GM18858 (cell line): ENCODE measurements around the gene TMPRSS6.

Experiments
- ATAC-seq: cut with Tn5 transposase; IDR thresholded peaks from one replicate; pipeline ENCODE4 v1.9.1; 2021; ENCODE audit not compliant: unreplicated experiment

TMPRSS6 gene

DNA sequence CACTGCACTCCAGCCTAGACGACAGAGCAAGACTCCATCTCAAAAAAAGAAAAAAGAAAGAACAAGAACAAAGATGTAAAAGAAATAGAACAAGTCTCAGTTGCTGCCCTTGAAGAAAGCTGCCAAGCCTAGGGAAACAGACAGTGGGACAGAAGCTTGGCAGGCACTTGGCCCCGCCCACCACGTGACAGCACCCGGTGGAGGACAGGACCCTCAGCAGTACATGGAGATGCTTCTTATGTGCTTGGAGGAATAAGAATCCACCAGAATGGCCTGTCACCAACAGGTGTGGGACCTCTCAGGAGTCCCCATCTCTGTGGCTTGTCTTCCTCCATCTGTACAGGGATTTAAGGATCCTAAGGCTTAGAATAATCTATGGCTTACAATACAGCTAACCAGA is 7.6 kb upstream of the TMPRSS6 start:
- no peak for ATAC-seq

DNA sequence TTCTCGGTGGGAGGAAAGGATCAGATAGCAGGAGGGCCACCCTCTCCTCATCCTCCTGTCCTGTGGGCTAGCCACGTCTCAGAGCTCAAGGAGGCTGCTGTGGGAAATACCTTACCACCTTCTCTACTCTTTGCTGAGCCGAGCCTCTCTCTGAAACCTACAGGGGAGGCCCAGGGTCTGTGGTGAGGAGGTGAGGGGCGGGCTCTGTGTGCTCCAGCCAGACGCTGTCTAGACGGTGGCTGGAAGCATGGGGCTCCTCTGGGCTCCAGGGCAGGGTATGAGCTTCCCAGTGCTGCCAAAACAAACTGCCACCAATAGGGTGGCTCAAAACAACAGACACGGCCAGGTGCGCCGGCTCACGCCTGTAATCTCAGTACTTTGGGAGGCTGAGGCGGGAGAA is 5.5 kb upstream of the TMPRSS6 start:
- ATAC-seq: no peak

DNA sequence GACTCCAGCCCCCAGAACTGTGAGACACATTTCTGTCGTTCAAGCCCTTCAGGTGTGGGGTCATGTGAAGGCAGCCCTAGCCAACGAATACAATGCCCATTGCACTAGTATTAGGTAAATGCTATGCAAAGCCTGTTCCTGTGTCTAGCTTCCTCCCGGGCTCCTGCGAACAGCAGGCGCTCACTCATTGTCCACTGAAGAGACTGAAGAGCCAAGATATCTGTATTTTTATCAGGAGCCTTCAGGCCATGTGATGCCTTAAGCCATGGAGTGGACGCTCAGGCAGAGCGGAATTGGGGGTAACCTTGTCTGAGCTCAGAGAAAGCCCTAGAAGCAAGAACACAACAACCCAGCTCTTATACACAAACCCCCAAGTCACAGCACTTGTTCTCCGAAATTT is 4.2 kb upstream of the TMPRSS6 start:
- no peak for ATAC-seq

DNA sequence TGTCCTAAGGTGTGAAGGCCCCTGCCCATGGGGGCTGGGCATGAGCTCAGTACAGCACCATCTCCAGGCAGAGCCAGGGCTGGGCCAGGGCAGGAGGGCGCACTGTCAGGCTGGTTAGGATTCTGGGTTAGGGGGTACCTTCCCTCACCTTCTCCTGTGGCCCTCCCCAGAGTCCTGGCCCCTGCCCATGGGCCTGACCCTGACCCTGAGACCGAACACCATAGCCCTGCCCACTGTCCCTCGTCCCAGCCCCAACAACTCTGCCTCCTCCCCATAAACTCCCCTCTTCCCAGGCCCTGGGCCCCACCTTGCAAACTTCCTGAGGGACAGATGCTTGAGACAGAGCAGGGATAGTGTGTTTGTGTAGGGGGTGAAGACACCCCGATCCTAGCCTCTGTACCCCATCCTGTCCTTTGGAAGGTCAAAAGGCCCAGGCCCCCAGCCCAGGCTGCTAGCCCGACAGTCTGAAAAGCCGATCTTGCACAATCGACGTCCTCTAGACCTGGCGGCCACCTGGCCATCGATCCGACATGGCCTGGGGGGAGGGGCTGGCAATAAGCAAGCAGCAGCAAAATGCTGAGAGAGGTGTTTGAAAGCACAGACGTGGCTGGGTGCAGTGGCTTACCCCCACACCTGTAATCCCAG is 2.7 kb upstream of the TMPRSS6 start:
- ATAC-seq: no peak

DNA sequence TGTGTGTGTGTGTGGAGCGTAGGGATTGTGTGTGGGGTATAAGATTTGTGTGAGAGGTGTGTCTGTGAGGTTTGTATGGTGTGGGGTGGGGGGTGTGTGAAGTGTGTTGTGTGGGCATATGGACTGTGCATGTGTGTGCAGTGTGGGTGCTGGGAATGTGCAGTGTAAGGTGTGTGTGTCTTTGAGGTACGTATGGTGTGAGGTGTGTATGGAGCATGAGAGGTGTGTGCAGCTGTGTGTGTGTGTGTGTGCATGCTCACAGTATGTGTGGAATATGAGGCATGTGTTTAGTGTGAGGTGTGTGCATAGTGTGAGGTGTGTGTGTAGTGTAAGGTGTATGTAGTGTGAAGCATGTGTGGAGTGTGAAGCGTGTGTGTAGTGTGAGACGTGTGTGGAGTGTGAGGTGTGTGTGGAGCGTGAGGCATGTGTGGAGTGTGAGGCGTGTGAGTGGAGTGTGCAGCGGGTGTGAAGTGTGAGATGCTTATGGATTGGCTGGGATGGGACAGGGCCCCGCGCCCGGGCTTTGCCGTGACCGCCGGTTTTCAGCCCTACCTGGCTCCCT is 1.7 kb upstream of the TMPRSS6 start:
- no peak for ATAC-seq

DNA sequence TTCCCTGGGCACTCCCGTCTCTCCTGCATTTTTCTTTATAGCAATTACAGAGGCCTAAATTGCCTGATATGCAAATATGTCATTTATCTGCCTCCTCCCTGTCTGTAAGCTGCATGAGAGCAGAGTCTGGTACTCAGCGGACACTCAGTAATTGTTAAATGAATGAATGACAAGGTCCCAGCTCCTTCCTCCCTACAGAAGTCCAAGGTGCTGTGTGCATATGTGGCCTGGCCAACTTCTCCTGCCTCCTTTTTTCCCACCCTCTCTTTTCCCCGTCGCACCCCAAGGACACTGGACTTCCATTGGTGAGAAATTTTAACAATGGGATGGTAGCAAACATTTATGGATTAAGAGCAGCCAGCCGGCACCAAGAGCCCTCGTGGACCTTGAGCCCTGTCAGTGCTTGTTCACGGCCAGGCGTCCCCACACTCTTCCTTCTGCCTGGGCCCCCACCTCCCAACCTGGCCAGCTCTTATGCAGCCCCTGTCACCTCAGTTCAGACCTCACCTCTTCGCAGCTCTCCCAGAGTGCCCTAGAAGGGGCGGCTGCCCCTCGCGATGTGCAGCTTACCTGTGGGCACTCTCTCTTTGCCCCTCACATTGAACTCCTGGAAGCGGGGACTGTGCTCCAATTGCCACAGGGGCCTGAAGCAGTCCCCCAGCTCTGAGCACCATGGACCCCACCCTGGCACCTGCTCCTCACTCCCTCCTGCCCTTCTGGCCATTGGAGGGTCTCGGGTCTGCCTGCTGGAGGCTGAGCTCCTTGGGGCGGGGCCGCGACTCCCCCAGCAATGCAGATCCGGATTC is 1.5 kb downstream of the TMPRSS6 start:
- no peak for ATAC-seq

DNA sequence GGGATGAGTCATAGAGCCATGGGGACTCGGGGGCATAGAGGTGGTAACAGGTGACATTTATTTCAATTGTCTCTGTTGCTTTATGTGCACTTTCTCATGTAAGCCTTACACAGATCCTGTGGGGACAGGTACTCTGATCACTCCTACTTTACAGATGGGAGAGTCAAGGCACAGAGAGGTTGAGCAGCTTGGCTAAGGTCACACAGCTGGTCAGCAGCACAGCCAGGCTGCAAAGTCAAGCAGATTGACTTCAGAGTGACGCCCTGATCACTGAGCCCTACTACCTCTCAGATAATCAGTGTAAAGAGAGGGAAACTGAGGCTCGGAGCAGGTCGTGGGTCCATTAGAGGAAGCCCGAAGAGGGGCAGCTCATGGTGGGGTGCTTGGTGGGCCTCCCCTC is 3.5 kb downstream of the TMPRSS6 start:
- no peak for ATAC-seq

DNA sequence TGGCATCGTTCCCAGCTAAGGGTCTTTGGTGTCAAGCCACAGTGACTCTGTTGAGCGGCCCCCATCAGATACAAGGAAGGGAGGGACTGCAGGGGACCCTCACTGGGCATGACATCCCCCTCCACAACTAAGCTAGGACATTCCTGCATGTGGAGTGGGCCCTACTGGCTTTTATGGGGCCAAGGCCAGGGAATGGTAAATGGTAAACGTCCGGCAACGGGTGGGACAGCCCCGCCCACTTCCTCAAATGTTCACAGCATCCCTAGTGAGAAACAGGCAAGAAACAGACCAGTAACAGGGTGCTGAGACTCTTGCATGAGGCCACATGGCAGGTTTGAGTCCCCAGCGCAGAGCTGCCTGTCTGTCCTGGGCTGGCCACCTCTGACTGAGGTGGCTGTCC is 4.4 kb downstream of the TMPRSS6 start:
- ATAC-seq: no peak

DNA sequence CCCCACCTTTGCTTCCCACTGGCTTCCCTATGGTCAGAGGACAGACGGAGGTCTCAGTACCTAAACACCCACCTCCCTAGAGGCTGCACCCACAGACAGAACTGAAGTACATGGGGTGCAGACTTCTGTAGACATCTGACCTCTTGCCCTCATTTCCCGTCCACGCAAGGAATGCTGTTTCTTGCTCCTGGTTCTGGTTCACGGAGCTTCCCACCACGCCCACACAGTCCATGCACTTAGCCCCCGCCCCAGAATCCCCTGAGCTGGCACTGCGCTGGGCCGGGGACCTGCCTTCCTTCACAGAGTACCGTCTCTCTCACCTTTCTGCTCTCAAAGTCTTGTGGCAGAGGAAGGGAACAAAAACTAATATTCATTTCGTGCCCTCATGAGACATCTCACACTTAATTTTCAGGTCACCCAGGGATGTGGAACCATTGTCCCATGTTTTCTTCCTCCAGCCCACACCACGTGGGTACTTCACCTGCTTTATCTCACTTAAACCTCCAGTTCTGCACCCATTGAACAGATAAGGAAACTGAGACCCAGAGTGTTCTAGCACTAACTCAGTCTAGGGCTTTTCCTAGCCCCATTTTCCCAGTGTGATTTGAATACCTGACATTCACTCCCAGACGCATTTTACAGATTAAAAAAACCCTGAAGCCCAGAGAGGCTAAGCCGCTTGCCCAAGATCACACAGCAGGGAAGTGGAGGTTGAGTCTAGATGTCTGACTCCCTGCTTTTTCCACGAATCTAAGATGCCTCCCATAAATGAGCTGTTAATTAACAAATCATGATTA is 5.7 kb downstream of the TMPRSS6 start:
- ATAC-seq: no peak

DNA sequence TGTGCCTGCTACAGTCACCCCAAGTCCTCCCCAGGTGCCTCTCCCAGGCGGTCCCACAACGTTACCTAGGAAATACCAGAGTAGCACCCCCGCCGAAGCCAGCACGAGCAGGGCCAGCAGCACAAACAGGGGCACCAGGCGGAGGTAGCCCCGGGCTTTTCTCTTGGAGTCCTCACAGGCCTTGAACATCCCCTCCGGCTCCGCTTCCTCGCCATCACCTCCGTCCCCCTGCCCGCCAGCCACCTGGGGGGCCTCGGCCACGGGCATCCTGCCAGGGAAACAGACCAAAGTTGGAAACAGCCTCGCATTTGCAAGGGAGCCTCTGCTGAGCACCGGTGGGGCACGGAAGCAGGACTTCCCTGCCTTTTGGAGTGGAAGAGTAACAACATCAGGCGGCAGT is 6.4 kb downstream of the TMPRSS6 start:
- ATAC-seq: no peak

DNA sequence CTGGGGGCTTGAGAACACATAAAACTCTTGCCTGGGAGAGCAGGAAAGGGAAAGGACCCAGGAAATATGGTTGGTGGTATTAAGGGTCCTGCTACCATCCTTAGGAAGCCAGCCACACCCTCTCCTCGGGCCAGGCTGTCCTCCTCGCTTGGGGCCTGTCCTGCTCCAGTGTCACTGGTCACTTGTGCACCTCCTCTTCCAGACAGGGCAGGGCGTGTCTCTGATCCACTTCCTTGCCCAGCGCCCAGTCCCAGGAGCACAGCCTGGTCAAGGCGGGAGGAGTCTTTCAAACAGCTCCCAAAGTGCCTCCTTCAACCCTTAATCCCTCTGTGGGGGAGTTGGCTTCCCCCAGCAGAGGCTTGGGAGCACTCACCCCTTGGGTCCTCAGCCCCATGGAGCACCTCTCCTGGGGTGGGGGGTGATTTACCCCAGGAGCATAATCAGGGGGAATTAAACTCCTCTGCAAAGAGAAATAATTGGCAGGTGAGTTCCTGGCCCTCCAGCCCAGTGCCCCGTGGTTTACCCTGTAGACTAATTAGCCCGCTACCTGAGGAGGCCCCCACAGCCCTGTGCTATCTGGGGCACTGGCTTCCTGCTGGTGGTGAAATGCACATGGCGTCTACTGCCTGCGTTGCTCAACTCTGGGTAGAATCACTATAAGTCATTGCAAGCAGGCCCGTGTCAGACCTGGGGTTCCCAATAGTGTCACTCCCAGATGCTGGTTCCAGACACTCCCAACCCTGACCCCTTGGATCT is 8.0 kb downstream of the TMPRSS6 start:
- no peak for ATAC-seq

DNA sequence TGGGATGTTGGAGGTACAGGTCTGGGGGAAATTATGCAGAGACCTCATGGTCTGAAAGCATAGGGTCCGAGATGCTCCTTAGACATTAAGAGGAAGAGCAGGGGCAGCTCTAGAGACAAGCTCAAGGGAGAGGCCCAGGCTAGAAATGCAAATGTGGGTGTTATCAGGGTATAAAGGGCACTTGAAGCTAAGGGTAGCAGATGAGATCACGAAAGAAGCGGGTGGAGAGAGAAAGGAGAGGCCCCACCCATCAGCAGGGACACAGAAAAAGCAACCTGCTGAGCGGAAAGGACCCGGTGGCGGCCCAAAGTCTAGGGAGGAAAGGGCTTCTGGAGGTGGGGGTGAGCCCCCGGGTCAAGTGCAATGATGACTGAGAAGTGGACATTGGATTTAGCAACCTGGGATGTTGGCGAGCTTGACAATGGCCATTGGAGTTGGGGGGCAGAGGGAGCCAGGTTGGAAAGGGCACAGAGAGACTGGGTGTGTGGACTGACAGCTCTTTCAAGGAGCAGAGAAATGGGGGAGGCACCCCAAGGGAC is 8.9 kb downstream of the TMPRSS6 start:
- no peak for ATAC-seq

DNA sequence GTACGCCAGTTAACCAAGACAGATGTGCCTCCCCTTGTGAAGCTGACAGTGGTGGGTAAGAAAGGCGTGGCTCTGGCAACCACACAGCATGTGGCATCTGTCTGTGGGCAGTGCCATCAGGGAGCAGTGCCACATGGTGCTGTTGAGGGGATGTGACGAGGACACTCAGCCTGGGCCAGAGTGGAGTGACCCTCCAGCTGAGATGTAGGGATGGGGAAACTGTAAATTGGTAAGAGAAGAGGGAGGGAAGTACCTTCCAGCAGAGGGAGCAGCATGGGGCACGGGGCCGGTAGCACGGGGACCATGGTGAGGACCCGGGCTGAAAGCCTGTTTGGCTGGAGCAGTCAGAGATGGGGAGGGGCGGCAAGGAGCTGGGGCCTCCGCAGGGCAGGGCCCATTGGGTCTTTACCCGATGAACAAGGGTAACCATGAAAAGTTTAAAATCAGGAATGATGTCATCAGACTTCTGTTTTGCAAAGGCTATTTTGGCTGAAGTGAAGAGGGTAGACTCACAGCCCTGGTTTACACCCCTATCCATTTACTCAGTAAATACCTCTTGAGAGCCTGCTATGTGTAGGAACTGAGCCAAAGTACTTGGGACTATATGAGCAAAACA is 10.4 kb downstream of the TMPRSS6 start:
- ATAC-seq: no peak

DNA sequence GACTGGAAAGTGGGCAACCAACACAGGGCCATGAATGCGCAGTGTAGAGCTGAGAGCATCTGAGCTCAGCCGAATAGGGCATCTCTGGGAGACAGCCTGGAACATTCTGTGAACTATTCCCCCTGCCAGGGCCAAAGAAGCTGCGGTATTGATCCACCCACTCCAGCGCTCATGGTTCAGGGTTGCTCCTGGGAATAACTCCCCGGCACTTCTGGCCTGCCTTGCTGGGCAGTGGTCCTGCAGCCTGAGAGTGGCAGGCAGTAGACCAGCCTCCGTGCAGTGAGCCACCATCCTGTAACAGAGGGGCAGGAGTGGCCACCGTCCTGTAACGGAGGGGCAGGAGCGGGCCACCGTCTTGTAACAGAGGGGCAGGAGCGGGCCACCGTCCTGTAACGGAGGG is 12.2 kb downstream of the TMPRSS6 start:
- ATAC-seq: no peak

DNA sequence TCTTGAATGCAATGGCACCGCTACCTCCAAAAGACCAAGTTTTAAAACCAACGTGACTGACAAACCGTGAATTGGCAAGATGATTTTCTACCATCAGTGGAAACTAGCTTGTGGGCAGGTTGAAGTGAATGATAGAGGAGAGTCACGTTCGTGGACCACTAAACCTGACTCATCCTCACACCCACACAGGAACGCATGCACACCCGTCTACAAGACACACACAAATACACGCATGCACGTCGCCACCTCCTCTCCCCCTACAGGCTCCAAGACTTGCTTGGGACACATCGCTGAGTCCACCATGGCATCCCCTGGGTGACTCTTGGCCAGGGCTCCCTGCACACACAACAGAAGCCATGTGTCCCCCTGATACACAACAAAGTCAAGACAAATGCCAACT is 14.4 kb downstream of the TMPRSS6 start:
- no peak for ATAC-seq

DNA sequence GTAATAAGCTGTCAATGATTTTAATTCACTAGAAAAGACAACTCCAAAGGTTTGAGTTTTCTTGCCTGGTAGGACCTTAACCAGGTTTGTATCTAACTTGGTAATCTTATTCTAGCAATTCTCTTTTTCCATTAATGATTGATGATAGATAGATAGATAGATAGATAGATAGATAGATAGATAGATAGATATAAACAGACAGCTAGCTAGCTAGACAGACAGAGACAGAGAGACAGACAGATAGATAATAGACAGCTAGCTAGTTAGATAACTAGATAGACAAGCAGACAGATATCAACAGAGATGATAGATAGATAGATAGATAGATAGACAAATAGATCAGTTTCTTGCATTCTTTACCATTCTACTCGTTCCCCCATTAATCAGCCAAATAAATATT is 15.3 kb downstream of the TMPRSS6 start:
- ATAC-seq: no peak

DNA sequence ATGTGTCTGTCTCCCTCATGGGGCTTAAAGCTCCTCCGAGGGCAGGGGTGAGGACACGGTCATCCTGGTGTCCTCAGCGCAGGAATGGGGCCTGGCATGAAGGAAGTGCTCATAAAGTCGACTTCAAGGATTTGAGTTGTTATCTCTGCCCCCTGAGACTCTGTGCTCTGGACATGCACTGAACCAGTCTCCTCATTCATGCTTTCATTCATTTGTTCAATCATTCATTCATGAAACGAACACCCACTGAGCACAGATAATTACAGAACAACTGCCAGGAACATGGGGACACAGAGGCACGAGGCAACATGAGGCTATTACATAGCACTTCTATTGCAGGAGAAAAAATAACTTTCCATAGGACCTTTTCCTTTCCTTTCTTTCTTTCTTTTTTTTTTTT is 16.5 kb downstream of the TMPRSS6 start:
- ATAC-seq: no peak

DNA sequence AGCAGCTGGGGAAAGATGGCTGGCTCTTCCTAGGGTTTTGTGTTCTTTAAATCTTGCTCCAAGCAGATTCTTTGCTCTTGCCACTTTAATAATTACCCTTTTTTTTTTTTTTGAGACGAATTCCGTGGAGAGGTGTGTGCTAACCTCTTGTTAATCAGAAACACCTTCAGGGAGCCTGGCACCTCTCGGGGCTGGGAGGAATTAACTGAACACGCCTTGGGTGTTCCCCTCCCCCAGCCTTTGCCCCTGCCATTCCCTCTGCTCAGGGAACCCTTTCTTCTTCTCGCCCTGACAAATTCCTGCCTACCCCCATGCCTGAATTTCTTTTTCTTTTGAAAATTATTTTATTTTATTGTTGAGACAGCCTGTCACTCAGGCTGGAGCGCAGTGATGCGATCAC is 17.5 kb downstream of the TMPRSS6 start:
- ATAC-seq: no peak

DNA sequence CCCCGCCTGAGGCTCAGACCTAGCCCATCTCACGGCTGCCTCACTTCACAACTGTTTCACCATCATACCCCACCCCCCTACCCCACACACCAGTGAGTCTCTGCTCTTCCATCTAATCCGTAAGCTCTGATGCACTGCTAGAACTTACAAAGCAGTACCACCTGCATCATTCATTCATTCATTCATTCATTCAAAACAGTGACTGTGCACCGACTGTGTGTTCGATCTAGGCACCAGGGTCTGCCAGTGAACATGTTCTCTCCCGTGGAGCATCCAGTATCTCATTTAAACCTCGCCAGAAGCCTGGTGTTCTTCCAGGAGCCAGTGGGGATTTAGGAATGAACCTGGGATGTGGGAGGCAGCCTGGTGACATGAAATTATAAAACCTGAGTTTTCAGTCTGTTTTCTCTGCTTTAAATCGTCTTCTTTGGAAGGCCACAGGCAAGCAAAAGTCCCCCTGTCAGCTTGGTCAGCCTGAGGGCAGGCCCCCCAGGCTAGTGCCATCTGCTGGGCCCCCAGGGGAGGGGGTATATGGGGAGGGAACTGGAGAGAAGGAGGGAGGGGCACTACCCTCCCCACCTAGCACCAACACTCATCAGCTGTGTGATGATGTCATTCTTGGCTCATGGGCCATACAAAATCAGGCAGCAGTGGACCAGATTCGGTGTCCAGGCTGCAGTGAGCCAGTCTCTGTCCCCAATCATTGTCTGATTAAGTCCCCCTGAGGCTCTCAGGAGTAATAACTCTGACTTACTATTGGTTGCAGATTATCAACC is 18.4 kb downstream of the TMPRSS6 start:
- no peak for ATAC-seq

DNA sequence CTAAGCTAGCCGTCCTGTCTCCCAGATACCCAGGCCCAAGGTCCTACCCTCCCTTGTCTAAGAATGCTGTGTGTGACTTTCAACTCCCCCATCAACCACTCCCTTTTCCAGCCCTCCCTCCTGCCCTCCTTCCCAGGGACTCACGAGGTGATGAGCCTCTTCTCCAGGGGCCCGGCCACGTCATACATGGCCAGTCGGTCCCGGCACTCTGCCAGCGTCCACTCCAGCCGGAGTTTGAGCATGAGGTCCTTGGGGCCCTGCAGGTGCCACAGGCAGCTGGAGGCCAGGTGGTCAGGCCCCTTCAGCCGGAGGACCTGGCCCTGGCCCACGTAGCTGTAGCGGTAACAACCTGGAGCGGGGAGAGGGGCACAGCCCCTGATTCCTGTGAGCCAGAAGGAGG is 20.1 kb downstream of the TMPRSS6 start:
- no peak for ATAC-seq
